ENCODE results near the gene DYNC1LI1. TPM values are rescaled to one million over a fixed set of nuclear protein-coding genes. Genes with fewer than 3 reads are reported as not detected.

The DYNC1LI1 gene
- polyA plus RNA-seq, 1 of the 3 experiments (the other 2 are of a cell fraction): 15.4 TPM

DNA sequence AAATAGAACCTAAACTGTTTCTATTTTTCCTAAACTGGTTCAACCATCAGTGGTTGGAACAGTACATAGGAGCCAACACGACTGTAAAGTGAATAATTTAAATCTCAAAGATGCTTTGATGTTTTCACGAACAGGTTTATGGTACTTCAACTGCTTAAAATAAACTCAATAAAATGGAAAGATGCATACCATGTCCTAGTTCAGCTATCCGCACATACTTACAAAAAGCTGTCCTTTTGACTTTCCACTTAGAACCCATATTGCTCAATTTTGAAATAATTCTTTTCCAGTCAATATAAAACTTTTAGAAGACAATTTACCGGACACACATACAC is 68.9 kb downstream of the DYNC1LI1 start:
- peaks cover 13% of the 10 kb centered on the region for H3F3A ChIP-seq (replicated peaks; ENCODE audit: insufficient read depth)
- CTCF ChIA-PET: interaction anchor here (0.9 to 2.9 kb wide), 6 partner anchors 8 to 206 kb away, joined by 3 to 10 read pairs (median 4); no protein-coding TSS in a partner anchor
- H2AFZ ChIP-seq (ENCODE audit: low read depth): peak overlapping the region; percentile 80; the same call in 1 of the 2 replicates

DNA sequence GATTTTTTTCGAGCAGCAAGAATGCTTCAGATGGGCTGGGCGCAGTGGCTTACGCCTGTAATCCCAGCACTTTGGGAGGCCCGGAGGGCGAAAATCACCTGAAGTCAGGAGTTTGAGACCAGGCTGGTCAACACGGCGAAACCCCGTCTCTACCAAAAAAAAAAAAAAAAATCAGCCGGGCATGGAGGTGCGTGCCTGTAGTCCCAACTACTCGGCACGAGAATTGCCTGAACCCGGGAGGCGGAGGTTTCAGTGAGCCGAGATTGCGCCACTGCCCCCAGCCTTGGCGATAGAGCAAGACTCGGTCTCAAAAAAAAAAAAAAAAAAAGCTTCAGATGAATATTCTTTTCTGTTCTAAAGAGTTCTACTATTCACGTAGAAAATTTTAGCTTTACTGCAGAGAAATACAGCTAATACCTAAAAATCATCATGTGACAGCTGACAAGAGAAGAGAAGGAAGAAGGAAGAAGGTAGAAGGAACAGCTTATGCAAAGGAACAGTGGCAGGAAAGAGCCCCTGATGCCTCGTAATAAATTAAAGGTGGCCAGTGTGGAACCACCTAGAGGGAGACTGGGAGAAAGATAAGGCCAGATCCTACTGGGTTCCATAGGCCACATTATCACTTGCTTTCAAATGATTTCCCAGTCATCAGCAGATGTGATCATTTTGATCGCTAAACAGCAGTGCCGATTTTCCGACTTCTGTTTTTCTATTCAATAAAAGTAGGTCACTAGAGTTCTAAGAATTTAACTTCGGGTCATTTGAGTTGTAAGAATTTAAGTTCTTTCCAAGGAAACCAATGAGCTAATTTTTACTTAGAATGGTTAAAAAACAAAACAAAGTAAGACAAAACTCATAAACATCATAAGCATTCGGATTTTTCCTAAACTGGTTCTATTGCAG is 69.5 kb downstream of the DYNC1LI1 start:
- peak overlapping the region; percentile 86 for H3K4me2 ChIP-seq
- CTCF ChIA-PET: interaction anchor here (1.0 to 2.9 kb wide), 5 partner anchors 9 to 205 kb away, joined by 3 to 10 read pairs (median 4); no protein-coding TSS in a partner anchor
- H3K9me2 ChIP-seq: no peaks in the 10 kb centered on the region
- TF ChIP-seq ELF1 (IDR thresholded peaks at IDR 0.05): no peak
- TF ChIP-seq, protein P1, sequence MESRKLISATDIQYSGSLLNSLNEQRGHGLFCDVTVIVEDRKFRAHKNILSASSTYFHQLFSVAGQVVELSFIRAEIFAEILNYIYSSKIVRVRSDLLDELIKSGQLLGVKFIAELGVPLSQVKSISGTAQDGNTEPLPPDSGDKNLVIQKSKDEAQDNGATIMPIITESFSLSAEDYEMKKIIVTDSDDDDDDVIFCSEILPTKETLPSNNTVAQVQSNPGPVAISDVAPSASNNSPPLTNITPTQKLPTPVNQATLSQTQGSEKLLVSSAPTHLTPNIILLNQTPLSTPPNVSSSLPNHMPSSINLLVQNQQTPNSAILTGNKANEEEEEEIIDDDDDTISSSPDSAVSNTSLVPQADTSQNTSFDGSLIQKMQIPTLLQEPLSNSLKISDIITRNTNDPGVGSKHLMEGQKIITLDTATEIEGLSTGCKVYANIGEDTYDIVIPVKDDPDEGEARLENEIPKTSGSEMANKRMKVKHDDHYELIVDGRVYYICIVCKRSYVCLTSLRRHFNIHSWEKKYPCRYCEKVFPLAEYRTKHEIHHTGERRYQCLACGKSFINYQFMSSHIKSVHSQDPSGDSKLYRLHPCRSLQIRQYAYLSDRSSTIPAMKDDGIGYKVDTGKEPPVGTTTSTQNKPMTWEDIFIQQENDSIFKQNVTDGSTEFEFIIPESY (IDR thresholded peaks at IDR 0.05; ENCODE audit: borderline replicate concordance, low read depth): no peak
- no peak for TF ChIP-seq JUND (IDR thresholded peaks at IDR 0.05)
- POLR2A ChIA-PET: interaction anchor here (0.6 kb wide), 1 partner anchor 9 kb away, joined by 4 read pairs; no protein-coding TSS in a partner anchor
- H3K4me1 ChIP-seq (ENCODE audit: control insufficient read depth in 1 of 2, insufficient read depth in 2 of 2, low read depth in 1 of 2, low read length in 1 of 2): peaks cover 0 to 10% of the 10 kb centered on the region in 2 experiments; a peak in 3 of 4 replicates
- WGBS (ENCODE audit: low lambda C conversion rate): 76% methylated on average over 25 of the region's 25 CpGs
- H2AFZ ChIP-seq (ENCODE audit: low read depth): peak overlapping the region; percentile 80; the same call in 1 of the 2 replicates
- H3K79me2 ChIP-seq (ENCODE audit: insufficient read depth): peaks cover 62% of the 10 kb centered on the region
- H3K4me3 ChIP-seq (ENCODE audit: low read depth in 2 of 2, low read length in 1 of 2): peak overlapping the region; percentile 80 to 94
- H3K27me3 ChIP-seq (ENCODE audit: insufficient read depth): no peaks in the 10 kb centered on the region
- H3F3A ChIP-seq (replicated peaks; ENCODE audit: insufficient read depth): peaks cover 13% of the 10 kb centered on the region
- H3K27ac ChIP-seq (ENCODE audit: low read depth in 2 of 2, low read length in 1 of 2): peak overlapping the region in 1 of 2 experiments; percentile 94; a peak in 2 of 4 replicates
- no peaks in the 10 kb centered on the region for H3K9me3 ChIP-seq
- DNase-seq: peak; percentile 14
- H3K9ac ChIP-seq: peak overlapping the region; percentile 91
- H4K20me1 ChIP-seq (ENCODE audit: insufficient read depth): peaks cover 34% of the 10 kb centered on the region
- peaks cover 6 to 14% of the 10 kb centered on the region in 2 experiments for H3K36me3 ChIP-seq (replicated peaks in 1 of 2; ENCODE audit: control insufficient read depth in 1 of 2, insufficient read depth in 2 of 2, low read length in 1 of 2)

More for the DNA sequence above, 68.9 kb downstream of the DYNC1LI1 start:
- Histone ChIP-seq H3K9me2 (no peaks in the 10 kb centered on the region), H3K79me2 (ENCODE audit: insufficient read depth) (peaks cover 56% of the 10 kb centered on the region), H3K36me3 (replicated peaks in 1 of 2; ENCODE audit: control insufficient read depth in 1 of 2, insufficient read depth in 2 of 2, low read length in 1 of 2) (peaks cover 6 to 8% of the 10 kb centered on the region in 2 experiments), H3K4me2 (peak overlapping the region; percentile 86), H4K20me1 (ENCODE audit: insufficient read depth) (peaks cover 28% of the 10 kb centered on the region), H3K9ac (peak overlapping the region; percentile 91), H3K4me1 (ENCODE audit: control insufficient read depth in 1 of 2, insufficient read depth in 2 of 2, low read depth in 1 of 2, low read length in 1 of 2) (peaks cover 0 to 10% of the 10 kb centered on the region in 2 experiments; a peak in 3 of 4 replicates), H3K4me3 (ENCODE audit: low read depth in 2 of 2, low read length in 1 of 2) (peak overlapping the region; percentile 80 to 94), H3K9me3 (no peaks in the 10 kb centered on the region), H3K27ac (ENCODE audit: low read depth in 2 of 2, low read length in 1 of 2) (peak overlapping the region; percentile 90 to 94), H3K27me3 (ENCODE audit: insufficient read depth) (no peaks in the 10 kb centered on the region)
- no peak for DNase-seq
- TF ChIP-seq GABPA (IDR thresholded peaks at IDR 0.05; ENCODE audit: low read depth) (no peak), RAD21 (IDR thresholded peaks at IDR 0.05; ENCODE audit: low read length) (no peak), GATA2 (CRISPR knock-in tag; IDR thresholded peaks at IDR 0.05) (no peak), TAF1 (IDR thresholded peaks at IDR 0.05; ENCODE audit: borderline replicate concordance, low read depth, low read length) (no peak), FOXM1 (IDR thresholded peaks at IDR 0.05; ENCODE audit: low read depth) (no peak), TEAD4 (IDR thresholded peaks at IDR 0.05; ENCODE audit: borderline replicate concordance, insufficient read depth) (no peak)
- WGBS (ENCODE audit: low lambda C conversion rate): 4% methylated on average over 4 of the region's 4 CpGs
- POLR2A ChIA-PET: no interaction called here

Measured in SK-N-SH (cell line).